HEK293T (cell line): ENCODE data around the gene DLX6.

ENCODE experiments used
- CTCF ChIA-PET: fragments of 350-600 bp; formaldehyde crosslinking; extraction: SDS; loops from one replicate; lab custom pipeline; 2021; ENCODE audit warnings: antibody characterized with exemption, inconsistent platforms; lab: Yijun Ruan, JAX
- POLR2A ChIA-PET: fragments of 350-600 bp; formaldehyde crosslinking; extraction: SDS; loops from one replicate; lab custom pipeline; 2020; ENCODE audit warnings: antibody characterized with exemption, inconsistent platforms; lab: Yijun Ruan, JAX
- DNase-seq: peaks from one replicate; pipeline ENCODE4 v3.0.0; 2012; ENCODE audit warnings: mixed read lengths; ENCODE audit errors: extremely low spot score
- ARNT ChIP-seq: fragments of 450-650 bp; IDR thresholded peaks from 2 replicates; pipeline ENCODE4 v1.6.1; 2017; ENCODE audit warnings: mild to moderate bottlenecking
- BHLHE40 ChIP-seq: fragments of 450-650 bp; IDR thresholded peaks from 2 replicates; pipeline ENCODE4 v1.6.1; 2016; ENCODE audit warnings: mild to moderate bottlenecking, moderate library complexity, borderline replicate concordance
- CTBP1 ChIP-seq: fragments of 450-650 bp; IDR thresholded peaks from 2 replicates; pipeline ENCODE4 v1.6.1; 2016; ENCODE audit warnings: borderline replicate concordance
- ELF4 ChIP-seq: fragments of 450-650 bp; IDR thresholded peaks from 2 replicates; pipeline ENCODE4 v1.6.1; 2017; ENCODE audit warnings: antibody characterized with exemption
- FOXA1 ChIP-seq: fragments of 450-650 bp; IDR thresholded peaks from 2 replicates; pipeline ENCODE4 v1.6.1; 2016; ENCODE audit warnings: mild to moderate bottlenecking
- FOXK2 ChIP-seq: fragments of 450-650 bp; IDR thresholded peaks from 2 replicates; pipeline ENCODE4 v1.6.1; 2016; ENCODE audit warnings: mild to moderate bottlenecking
- FOXM1 ChIP-seq: fragments of 450-650 bp; IDR thresholded peaks from 2 replicates; pipeline ENCODE4 v1.6.1; 2017; ENCODE audit warnings: mild to moderate bottlenecking, borderline replicate concordance
- HDGF ChIP-seq: fragments of 450-650 bp; IDR thresholded peaks from 2 replicates; pipeline ENCODE4 v1.6.1; 2017; ENCODE audit warnings: antibody characterized with exemption, borderline replicate concordance
- L3MBTL2 ChIP-seq: fragments of 450-650 bp; conservative IDR thresholded peaks from 2 replicates; pipeline ENCODE4 v1.6.1; 2016; ENCODE audit warnings: mild to moderate bottlenecking
- LEF1 ChIP-seq: fragments of 450-650 bp; IDR thresholded peaks from 2 replicates; pipeline ENCODE4 v1.6.1; 2017; ENCODE audit warnings: mild to moderate bottlenecking, borderline replicate concordance
- NFRKB ChIP-seq: fragments of 450-650 bp; IDR thresholded peaks from 2 replicates; pipeline ENCODE4 v1.6.1; 2016; ENCODE audit warnings: mild to moderate bottlenecking, moderate library complexity
- SP1 ChIP-seq: fragments of 450-650 bp; IDR thresholded peaks from 2 replicates; pipeline ENCODE4 v1.6.1; 2017
- SUZ12 ChIP-seq: fragments of 450-650 bp; IDR thresholded peaks from 2 replicates; pipeline ENCODE4 v1.6.1; 2016; ENCODE audit warnings: mild to moderate bottlenecking
- TARDBP ChIP-seq: fragments of 450-650 bp; IDR thresholded peaks from 2 replicates; pipeline ENCODE4 v1.6.1; 2016
- ZNF384 ChIP-seq: fragments of 450-650 bp; IDR thresholded peaks from 2 replicates; pipeline ENCODE4 v1.6.1; 2016
- TF ChIP-seq, protein P1 (sequence below): fragments of 450-650 bp; IDR thresholded peaks from 2 replicates; pipeline ENCODE4 v1.6.1; 2016

Gene DLX6

GRCh38 chr7:97013134-97013844 lies 7.9 kb downstream of the DLX6 start:
- CTCF ChIA-PET: interaction anchor here (0.5 to 0.7 kb wide), 2 partner anchors 23 to 455 kb away, joined by 3 to 4 read pairs; no protein-coding TSS in a partner anchor
- POLR2A ChIA-PET: no interaction called here
- DNase-seq: no peak
- TF ChIP-seq, protein P1, sequence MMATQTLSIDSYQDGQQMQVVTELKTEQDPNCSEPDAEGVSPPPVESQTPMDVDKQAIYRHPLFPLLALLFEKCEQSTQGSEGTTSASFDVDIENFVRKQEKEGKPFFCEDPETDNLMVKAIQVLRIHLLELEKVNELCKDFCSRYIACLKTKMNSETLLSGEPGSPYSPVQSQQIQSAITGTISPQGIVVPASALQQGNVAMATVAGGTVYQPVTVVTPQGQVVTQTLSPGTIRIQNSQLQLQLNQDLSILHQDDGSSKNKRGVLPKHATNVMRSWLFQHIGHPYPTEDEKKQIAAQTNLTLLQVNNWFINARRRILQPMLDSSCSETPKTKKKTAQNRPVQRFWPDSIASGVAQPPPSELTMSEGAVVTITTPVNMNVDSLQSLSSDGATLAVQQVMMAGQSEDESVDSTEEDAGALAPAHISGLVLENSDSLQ: no peak
- TF ChIP-seq SUZ12 (no peak), ARNT (no peak), ELF4 (no peak), FOXA1 (no peak), BHLHE40 (no peak), FOXM1 (no peak), CTBP1 (no peak), NFRKB (no peak), ZNF384 (no peak), SP1 (no peak), TARDBP (no peak), HDGF (no peak), FOXK2 (no peak), LEF1 (no peak), L3MBTL2 (no peak)

- ChIA-PET POLR2A (no interaction called here), CTCF (interaction anchor here (0.6 kb wide), 1 partner anchor 9 kb away, joined by 3 read pairs; no protein-coding TSS in a partner anchor)
- TF ChIP-seq SUZ12: no peak
- no peak for TF ChIP-seq FOXK2
- TF ChIP-seq ELF4: no peak
- TF ChIP-seq FOXM1: no peak
- TF ChIP-seq, protein P1: no peak
- no peak for TF ChIP-seq SP1
- no peak for TF ChIP-seq ZNF384
- no peak for TF ChIP-seq NFRKB
- TF ChIP-seq CTBP1: no peak
- no peak for TF ChIP-seq HDGF
- no peak for TF ChIP-seq L3MBTL2
- no peak for TF ChIP-seq TARDBP
- TF ChIP-seq ARNT: no peak
- no peak for DNase-seq
Measured at GRCh38 chr7:97013845-97014134, 8.4 kb downstream of the DLX6 start.

GRCh38 chr7:97014145-97014750 lies 8.9 kb downstream of the DLX6 start:
- no peak for DNase-seq
- ChIA-PET POLR2A (interaction anchor here (1.6 to 4.0 kb wide), 2 partner anchors 8 to 10 kb away, joined by 9 to 52 read pairs; partner anchors contain the start of genes DLX5 and DLX6), CTCF (interaction anchor here (0.6 to 2.0 kb wide), 3 partner anchors 10 to 1486 kb away, joined by 3 to 9 read pairs (median 3); partner anchors contain the start of gene DLX5)
- TF ChIP-seq BHLHE40 (no peak), L3MBTL2 (no peak)

GRCh38 chr7:97015279-97015678 lies 9.9 kb downstream of the DLX6 start:
- ChIA-PET CTCF (interaction anchor here (0.8 to 2.6 kb wide), 3 partner anchors 9 to 12 kb away, joined by 3 to 9 read pairs (median 9); partner anchors contain the start of genes DLX5 and DLX6), POLR2A (interaction anchor here (1.6 to 4.0 kb wide), 2 partner anchors 9 kb away, joined by 9 to 52 read pairs; partner anchors contain the start of genes DLX5 and DLX6)
- DNase-seq: no peak
- TF ChIP-seq TARDBP: no peak
- TF ChIP-seq ARNT: no peak
- TF ChIP-seq ZNF384: no peak
- TF ChIP-seq L3MBTL2: no peak
- no peak for TF ChIP-seq FOXK2
- TF ChIP-seq, protein P1: no peak
- TF ChIP-seq BHLHE40: no peak
- no peak for TF ChIP-seq CTBP1
- TF ChIP-seq ELF4: no peak
- TF ChIP-seq SUZ12: no peak
- no peak for TF ChIP-seq HDGF
- TF ChIP-seq FOXA1: no peak
- no peak for TF ChIP-seq SP1
- TF ChIP-seq FOXM1: no peak

DNA sequence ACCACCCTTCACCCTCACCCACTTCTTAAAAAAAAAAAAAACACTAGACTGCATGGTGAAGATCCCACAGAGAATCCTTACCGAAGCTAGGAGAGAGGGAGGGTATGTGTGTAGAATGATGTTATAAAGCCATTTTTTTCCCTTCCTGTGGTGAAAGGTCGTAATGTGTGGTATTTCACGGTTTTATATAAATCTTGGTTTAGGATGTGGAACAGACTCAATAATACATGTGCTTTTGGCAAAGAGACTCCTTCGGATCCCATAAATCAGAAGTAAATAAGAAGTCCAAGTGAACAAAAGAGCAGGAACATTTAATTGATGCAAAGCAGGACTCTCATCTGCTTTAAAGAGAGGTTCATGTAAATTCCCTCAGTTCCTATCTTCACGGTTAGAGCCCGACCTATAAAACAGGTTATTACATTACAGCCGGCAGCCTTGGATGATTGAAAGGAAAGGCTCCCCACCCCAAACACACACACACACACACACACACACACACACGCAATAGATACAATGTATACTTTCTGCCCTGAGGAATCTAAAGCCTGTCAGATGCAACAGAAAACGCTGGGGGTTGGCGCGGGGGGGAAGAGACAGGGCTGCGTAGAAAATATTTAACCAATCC lies 10.5 kb downstream of the DLX6 start:
- no peak for DNase-seq
- TF ChIP-seq ELF4 (no peak), CTBP1 (no peak), FOXK2 (no peak), FOXM1 (no peak), ZNF384 (peak; percentile 73), LEF1 (no peak), NFRKB (no peak), L3MBTL2 (peak; percentile 29; the same call in 1 of the 2 replicates), BHLHE40 (no peak), TARDBP (no peak), SUZ12 (no peak), FOXA1 (no peak), ARNT (no peak), HDGF (no peak), SP1 (no peak)
- TF ChIP-seq, protein P1: peak; percentile 65
- ChIA-PET CTCF (interaction anchor here (0.8 to 2.6 kb wide), 4 partner anchors 8 to 11 kb away, joined by 3 to 9 read pairs (median 6); partner anchors contain the start of genes DLX5 and DLX6), POLR2A (interaction anchor here (1.3 to 4.0 kb wide), 4 partner anchors 8 to 15 kb away, joined by 5 to 52 read pairs (median 8); partner anchors contain the start of genes DLX5 and DLX6)
